ENCODE results near the gene PRKCE. TPM values are rescaled to one million over a fixed set of nuclear protein-coding genes. Genes with fewer than 3 reads are reported as not detected.

PRKCE gene
- total RNA-seq, 1 donor, result 12.5 TPM

DNA sequence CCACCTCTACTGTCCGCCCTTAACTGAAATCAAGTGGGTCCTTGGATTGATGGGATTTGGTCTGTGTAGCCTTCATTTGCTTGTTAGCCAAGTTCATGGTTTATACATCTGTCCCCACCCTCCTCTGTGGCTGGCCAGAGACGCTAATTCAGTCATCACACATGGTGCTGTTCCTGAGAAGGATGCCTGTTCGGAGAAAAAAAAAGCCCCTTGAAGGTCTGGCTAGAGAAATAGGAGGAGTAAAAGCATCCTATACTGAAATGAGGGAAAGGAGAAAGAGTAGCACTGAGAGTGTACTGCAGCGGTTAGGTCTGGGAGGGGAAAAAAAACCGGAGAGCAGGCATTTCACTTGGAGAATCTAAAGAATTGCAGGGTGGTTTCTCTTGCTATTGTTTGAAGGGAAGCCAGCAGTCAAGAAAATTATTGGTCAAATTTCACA is 465.1 kb downstream of the PRKCE start:
- TF ChIP-seq, protein P1, sequence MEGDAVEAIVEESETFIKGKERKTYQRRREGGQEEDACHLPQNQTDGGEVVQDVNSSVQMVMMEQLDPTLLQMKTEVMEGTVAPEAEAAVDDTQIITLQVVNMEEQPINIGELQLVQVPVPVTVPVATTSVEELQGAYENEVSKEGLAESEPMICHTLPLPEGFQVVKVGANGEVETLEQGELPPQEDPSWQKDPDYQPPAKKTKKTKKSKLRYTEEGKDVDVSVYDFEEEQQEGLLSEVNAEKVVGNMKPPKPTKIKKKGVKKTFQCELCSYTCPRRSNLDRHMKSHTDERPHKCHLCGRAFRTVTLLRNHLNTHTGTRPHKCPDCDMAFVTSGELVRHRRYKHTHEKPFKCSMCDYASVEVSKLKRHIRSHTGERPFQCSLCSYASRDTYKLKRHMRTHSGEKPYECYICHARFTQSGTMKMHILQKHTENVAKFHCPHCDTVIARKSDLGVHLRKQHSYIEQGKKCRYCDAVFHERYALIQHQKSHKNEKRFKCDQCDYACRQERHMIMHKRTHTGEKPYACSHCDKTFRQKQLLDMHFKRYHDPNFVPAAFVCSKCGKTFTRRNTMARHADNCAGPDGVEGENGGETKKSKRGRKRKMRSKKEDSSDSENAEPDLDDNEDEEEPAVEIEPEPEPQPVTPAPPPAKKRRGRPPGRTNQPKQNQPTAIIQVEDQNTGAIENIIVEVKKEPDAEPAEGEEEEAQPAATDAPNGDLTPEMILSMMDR (IDR thresholded peaks at IDR 0.05; ENCODE audit: insufficient read depth, low read length), result no peak
- H3K4me3 ChIP-seq (ENCODE audit: low read depth, low read length), result no peak overlapping the region
- peak; percentile 73 for DNase-seq (ENCODE audit: low read depth)

GRCh38 chr2:46117379-46117778 is 465.9 kb downstream of the PRKCE start:
- H3K4me3 ChIP-seq (ENCODE audit: low read depth, low read length), result no peak overlapping the region
- TF ChIP-seq, protein P1 (IDR thresholded peaks at IDR 0.05; ENCODE audit: insufficient read depth, low read length), result no peak
- peak; percentile 82 for DNase-seq (ENCODE audit: low read depth)

- no peak for DNase-seq (ENCODE audit: low read depth)
- TF ChIP-seq, protein P1 (IDR thresholded peaks at IDR 0.05; ENCODE audit: insufficient read depth, low read length), result no peak
- no peak overlapping the region for H3K4me3 ChIP-seq (ENCODE audit: low read depth, low read length)
Observed at GRCh38 chr2:46117994-46118393, 466.5 kb downstream of the PRKCE start.

- H3K4me3 ChIP-seq (ENCODE audit: low read depth, low read length), result no peak overlapping the region
- DNase-seq (ENCODE audit: low read depth), result peak; percentile 47
- TF ChIP-seq, protein P1 (IDR thresholded peaks at IDR 0.05; ENCODE audit: insufficient read depth, low read length), result no peak
Observed at GRCh38 chr2:46118656-46119371, 467.3 kb downstream of the PRKCE start.

GRCh38 chr2:46119453-46119852 is 468.0 kb downstream of the PRKCE start:
- H3K4me3 ChIP-seq (ENCODE audit: low read depth, low read length), result no peak overlapping the region
- DNase-seq (ENCODE audit: low read depth), result peak; percentile 69
- TF ChIP-seq, protein P1 (IDR thresholded peaks at IDR 0.05; ENCODE audit: insufficient read depth, low read length), result no peak

GRCh38 chr2:46120792-46121555 is 469.5 kb downstream of the PRKCE start:
- no peak for DNase-seq (ENCODE audit: low read depth)
- H3K4me3 ChIP-seq (ENCODE audit: low read depth, low read length), result no peak overlapping the region
- TF ChIP-seq, protein P1 (IDR thresholded peaks at IDR 0.05; ENCODE audit: insufficient read depth, low read length), result no peak

All from fibroblast of the aortic adventitia (primary cell).